DND-41 (cell line): ENCODE data around the gene ZFYVE28.
A peak's percentile ranks its signal among the peaks of the same experiment; 100 is the strongest.

Source experiments
- ATAC-seq: fragments of 200-7000 bp; cut with Tn5 transposase; 3 replicates; pipeline ENCODE4 v1.9.1; 2021; ENCODE audit warnings: low read depth; ENCODE audit not compliant: insufficient read depth
- DNase-seq: peaks from one replicate; pipeline ENCODE4 v3.0.0-alpha.2; 2020
- H2AFZ ChIP-seq: 2 replicates; pipeline ENCODE4 v1.6.0; 2012; ENCODE audit warnings: low read depth, low read length
- H3K27ac ChIP-seq: 2 replicates; pipeline ENCODE4 v1.5.1; 2012; ENCODE audit warnings: low read length, inconsistent platforms
- H3K27me3 ChIP-seq: fragments of 200-600 bp; sonication (generic); 2 replicates; pipeline ENCODE4 v1.6.0; 2012; ENCODE audit warnings: low read length, mild to moderate bottlenecking, inconsistent platforms; ENCODE audit not compliant: insufficient read depth, poor library complexity
- H3K36me3 ChIP-seq: 2 replicates; pipeline ENCODE4 v1.5.1; 2012; ENCODE audit warnings: low read length, inconsistent platforms; ENCODE audit not compliant: insufficient read depth
- H3K4me1 ChIP-seq: 2 replicates; pipeline ENCODE4 v1.5.1; 2012; ENCODE audit warnings: mild to moderate bottlenecking, low read length; ENCODE audit not compliant: insufficient read depth
- H3K4me2 ChIP-seq: 2 replicates; pipeline ENCODE4 v1.6.0; 2012; ENCODE audit warnings: mild to moderate bottlenecking, moderate library complexity, low read length, inconsistent platforms; ENCODE audit not compliant: insufficient read depth
- H3K4me3 ChIP-seq, 2 experiments: fragments of 200-600 bp in 1 of 2; shearing (Covaris generic) in 1 of 2; 2 replicates each; pipeline ENCODE4 v1.5.1; 2012 to 2016; ENCODE audit warnings: inconsistent platforms in 2 of 2, low read length in 2 of 2, mild to moderate bottlenecking in 2 of 2, low read depth in 1 of 2, moderate library complexity in 1 of 2
- H3K79me2 ChIP-seq: 2 replicates; pipeline ENCODE4 v1.6.0; 2012; ENCODE audit warnings: low read length, inconsistent platforms; ENCODE audit not compliant: insufficient read depth
- H3K9ac ChIP-seq: 2 replicates; pipeline ENCODE4 v1.6.0; 2012; ENCODE audit warnings: low read depth, mild to moderate bottlenecking, inconsistent platforms, low read length, moderate library complexity
- H3K9me3 ChIP-seq: 2 replicates; pipeline ENCODE4 v1.5.1; 2012; ENCODE audit warnings: low read length, moderate library complexity, mild to moderate bottlenecking, inconsistent platforms; ENCODE audit not compliant: insufficient read depth, severe bottlenecking
- H4K20me1 ChIP-seq: 2 replicates; pipeline ENCODE4 v1.6.0; 2012; ENCODE audit warnings: low read length; ENCODE audit not compliant: insufficient read depth
- EZH2 ChIP-seq: IDR thresholded peaks from 3 replicates; pipeline ENCODE4 v1.6.1; 2012; ENCODE audit warnings: borderline replicate concordance, low read depth, mild to moderate bottlenecking, moderate library complexity, low read length, inconsistent platforms; ENCODE audit not compliant: severe bottlenecking
- TF ChIP-seq, protein P1 (sequence below): IDR thresholded peaks from 2 replicates; pipeline ENCODE4 v1.5.1; 2012; ENCODE audit warnings: borderline replicate concordance, low read length, moderate library complexity, mild to moderate bottlenecking; ENCODE audit not compliant: poor library complexity, severe bottlenecking; ENCODE audit errors: extremely low read depth

The ZFYVE28 gene

DNA sequence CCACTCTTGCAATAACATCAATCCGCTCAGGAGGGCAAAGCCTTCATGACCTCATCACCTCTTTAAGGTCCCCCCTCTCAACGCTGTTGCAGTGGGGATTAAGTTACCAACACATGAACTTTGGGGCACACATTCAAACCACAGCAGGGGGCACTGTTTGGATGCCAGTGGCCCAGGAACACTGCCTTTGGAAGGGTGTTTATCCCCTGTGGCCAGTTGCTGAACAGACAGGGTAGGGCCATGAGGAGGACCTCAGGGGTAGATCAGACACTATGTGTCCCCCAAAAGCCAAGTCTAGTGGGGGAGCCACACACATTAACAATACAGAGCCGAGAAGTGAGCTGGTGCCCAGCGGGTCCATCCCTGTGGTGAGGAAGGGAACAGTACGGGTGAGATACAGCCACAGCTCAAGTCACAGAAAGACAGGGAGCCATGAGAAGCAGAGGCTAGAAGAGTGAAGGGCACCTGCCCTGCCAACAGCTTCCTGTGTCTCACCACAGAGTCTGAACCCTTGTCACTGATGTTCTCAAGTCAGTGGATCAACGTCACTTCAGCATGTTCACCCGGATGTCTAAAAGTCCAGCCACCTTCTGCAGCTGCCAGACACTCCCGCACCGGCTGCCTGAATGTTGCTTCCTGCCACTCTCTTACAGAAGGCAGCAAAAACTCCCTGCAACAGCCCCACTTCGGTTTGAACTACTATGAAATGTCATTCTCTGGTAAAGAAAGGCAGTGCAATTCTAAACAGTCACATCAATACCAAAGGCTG lies 136.7 kb downstream of the ZFYVE28 start:
- H3K4me2 ChIP-seq, result peak overlapping the region; percentile 49

DNA sequence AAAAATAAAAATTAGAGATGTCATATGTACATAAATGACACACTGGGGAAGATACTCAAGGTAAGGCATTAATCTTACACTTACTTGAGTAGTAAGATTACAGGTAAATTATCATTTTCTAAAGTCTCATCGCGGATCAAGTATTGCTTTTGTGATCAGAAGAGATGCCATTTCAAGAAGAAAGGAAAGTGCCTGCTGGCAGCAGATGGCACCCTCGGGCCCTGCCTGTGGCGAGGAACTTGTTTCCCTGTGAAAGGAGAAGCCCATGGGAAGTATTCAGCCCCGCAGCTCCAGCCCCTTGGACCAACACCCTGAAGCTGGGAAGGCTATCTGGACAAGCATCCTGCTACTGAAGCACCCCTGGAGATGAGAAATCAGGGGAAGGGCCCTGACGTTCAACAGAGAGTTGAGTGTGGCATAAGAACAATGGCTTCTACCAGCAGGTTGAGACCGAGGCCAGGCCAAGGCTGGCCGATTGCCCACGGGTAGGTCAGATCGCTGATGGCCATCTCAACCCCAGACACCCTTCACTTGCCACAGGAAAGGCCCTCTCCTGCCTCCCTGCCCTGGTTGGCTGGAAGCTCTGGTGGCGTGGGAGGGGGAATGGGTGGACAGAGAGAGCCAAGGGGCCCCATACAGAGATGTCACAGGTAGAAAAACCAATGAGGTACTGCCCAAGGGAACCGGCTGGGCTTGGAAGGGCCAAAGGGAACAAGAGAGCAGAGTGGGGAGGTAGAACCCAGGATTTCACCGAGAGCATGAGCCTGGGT lies 137.7 kb downstream of the ZFYVE28 start:
- Histone ChIP-seq H4K20me1 (no peaks in the 10 kb centered on the region), H2AFZ (peak overlapping the region; percentile 65), H3K4me2 (peak overlapping the region; percentile 49), H3K36me3 (no peaks in the 10 kb centered on the region), H3K27ac (peak overlapping the region; percentile 90), H3K79me2 (no peaks in the 10 kb centered on the region), H3K9me3 (no peaks in the 10 kb centered on the region), H3K4me1 (peaks cover 41% of the 10 kb centered on the region), H3K27me3 (no peaks in the 10 kb centered on the region), H3K9ac (peak overlapping the region; percentile 55), H3K4me3 (no peak overlapping the region; a peak in 1 of 4 replicates)
- ATAC-seq, result no peak
- DNase-seq, result no peak
- TF ChIP-seq EZH2, result no peak
- TF ChIP-seq, protein P1, sequence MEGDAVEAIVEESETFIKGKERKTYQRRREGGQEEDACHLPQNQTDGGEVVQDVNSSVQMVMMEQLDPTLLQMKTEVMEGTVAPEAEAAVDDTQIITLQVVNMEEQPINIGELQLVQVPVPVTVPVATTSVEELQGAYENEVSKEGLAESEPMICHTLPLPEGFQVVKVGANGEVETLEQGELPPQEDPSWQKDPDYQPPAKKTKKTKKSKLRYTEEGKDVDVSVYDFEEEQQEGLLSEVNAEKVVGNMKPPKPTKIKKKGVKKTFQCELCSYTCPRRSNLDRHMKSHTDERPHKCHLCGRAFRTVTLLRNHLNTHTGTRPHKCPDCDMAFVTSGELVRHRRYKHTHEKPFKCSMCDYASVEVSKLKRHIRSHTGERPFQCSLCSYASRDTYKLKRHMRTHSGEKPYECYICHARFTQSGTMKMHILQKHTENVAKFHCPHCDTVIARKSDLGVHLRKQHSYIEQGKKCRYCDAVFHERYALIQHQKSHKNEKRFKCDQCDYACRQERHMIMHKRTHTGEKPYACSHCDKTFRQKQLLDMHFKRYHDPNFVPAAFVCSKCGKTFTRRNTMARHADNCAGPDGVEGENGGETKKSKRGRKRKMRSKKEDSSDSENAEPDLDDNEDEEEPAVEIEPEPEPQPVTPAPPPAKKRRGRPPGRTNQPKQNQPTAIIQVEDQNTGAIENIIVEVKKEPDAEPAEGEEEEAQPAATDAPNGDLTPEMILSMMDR, result peak; percentile 21

More for the DNA sequence above, 136.7 kb downstream of the ZFYVE28 start:
- H3K27me3 ChIP-seq, result no peaks in the 10 kb centered on the region
- peaks cover 44% of the 10 kb centered on the region for H3K4me1 ChIP-seq
- peak overlapping the region; percentile 55 for H3K9ac ChIP-seq
- DNase-seq, result peak; percentile 95
- no peak for TF ChIP-seq EZH2
- TF ChIP-seq, protein P1, result peak; percentile 74
- H3K27ac ChIP-seq, result peak overlapping the region; percentile 90
- no peaks in the 10 kb centered on the region for H4K20me1 ChIP-seq
- H3K9me3 ChIP-seq, result no peaks in the 10 kb centered on the region
- H2AFZ ChIP-seq, result peak overlapping the region; percentile 65
- peak overlapping the region in 1 of 2 experiments; percentile 37; a peak in 2 of 4 replicates for H3K4me3 ChIP-seq
- no peaks in the 10 kb centered on the region for H3K36me3 ChIP-seq
- ATAC-seq, result peak; percentile 96
- no peaks in the 10 kb centered on the region for H3K79me2 ChIP-seq

DNA sequence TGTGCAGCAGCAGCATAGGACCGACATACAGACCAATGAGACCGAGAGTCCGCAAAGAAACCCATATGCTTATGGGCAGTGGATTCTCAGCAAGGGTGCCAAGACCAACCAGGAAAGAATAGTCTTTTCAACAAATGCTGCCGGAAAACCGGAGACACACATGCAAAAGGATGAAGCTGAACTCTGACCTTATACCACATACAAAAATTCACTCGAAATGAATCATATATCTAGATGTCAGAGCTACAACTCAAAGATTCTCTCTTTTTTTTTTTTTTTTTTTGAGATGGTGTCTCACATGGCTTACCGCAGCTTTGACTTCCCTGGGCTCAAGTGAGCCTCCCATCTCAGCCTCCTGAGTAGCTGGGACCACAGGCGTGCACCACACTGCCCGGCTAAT lies 140.5 kb downstream of the ZFYVE28 start:
- DNase-seq (no peak), ATAC-seq (no peak)
- Histone ChIP-seq H3K27me3 (no peaks in the 10 kb centered on the region), H3K36me3 (no peaks in the 10 kb centered on the region), H2AFZ (no peak overlapping the region), H3K4me1 (peaks cover 25% of the 10 kb centered on the region), H3K9ac (no peak overlapping the region), H3K4me2 (no peak overlapping the region), H3K4me3 (no peak overlapping the region), H3K79me2 (no peaks in the 10 kb centered on the region), H4K20me1 (no peaks in the 10 kb centered on the region), H3K27ac (no peak overlapping the region), H3K9me3 (no peaks in the 10 kb centered on the region)
- TF ChIP-seq EZH2, result no peak
- TF ChIP-seq, protein P1, result no peak
